22Rv1 (cell line): ENCODE measurements around the gene GPAM.

Experiments
- H3K27ac ChIP-seq: fragments of 450-650 bp; 2 replicates; pipeline ENCODE4 v1.5.1; 2017
- ZFX ChIP-seq: fragments of 450-650 bp; IDR thresholded peaks from 2 replicates; pipeline ENCODE4 v1.6.1; 2017; ENCODE audit warnings: antibody characterized with exemption, borderline replicate concordance
- TF ChIP-seq, protein P1 (sequence below): fragments of 450-650 bp; IDR thresholded peaks from 2 replicates; pipeline ENCODE4 v1.5.1; 2017; ENCODE audit warnings: mild to moderate bottlenecking

Gene GPAM

DNA sequence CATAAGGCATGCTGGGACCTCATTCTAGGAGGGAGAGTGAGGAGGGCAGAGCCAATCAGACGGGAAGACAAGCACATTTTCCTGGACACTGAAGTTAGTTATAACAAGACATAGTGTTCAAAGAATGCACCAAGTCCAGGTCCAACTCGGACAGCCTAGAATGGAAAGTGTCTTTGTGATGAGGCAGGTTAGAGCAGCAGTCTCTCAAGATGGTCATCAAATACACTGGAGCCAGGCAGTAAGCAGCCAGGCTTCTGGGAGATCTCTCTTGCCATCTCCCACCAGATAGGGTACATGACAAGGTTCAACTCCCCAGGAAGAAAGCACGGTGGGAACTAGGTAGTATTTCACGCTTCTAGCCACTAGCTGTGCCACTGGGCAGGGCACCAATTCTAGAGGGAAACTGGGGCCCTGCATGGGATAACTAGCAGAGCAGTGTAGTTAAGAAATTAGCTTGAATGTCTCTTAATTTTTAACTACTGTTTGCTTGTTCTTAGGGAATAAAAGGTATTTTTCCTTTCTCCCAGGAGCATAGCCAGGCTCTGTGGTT, 7.6 kb upstream of the GPAM start:
- no peak overlapping the region for H3K27ac ChIP-seq
- TF ChIP-seq, protein P1, sequence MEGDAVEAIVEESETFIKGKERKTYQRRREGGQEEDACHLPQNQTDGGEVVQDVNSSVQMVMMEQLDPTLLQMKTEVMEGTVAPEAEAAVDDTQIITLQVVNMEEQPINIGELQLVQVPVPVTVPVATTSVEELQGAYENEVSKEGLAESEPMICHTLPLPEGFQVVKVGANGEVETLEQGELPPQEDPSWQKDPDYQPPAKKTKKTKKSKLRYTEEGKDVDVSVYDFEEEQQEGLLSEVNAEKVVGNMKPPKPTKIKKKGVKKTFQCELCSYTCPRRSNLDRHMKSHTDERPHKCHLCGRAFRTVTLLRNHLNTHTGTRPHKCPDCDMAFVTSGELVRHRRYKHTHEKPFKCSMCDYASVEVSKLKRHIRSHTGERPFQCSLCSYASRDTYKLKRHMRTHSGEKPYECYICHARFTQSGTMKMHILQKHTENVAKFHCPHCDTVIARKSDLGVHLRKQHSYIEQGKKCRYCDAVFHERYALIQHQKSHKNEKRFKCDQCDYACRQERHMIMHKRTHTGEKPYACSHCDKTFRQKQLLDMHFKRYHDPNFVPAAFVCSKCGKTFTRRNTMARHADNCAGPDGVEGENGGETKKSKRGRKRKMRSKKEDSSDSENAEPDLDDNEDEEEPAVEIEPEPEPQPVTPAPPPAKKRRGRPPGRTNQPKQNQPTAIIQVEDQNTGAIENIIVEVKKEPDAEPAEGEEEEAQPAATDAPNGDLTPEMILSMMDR, result no peak
- TF ChIP-seq ZFX, result no peak

DNA sequence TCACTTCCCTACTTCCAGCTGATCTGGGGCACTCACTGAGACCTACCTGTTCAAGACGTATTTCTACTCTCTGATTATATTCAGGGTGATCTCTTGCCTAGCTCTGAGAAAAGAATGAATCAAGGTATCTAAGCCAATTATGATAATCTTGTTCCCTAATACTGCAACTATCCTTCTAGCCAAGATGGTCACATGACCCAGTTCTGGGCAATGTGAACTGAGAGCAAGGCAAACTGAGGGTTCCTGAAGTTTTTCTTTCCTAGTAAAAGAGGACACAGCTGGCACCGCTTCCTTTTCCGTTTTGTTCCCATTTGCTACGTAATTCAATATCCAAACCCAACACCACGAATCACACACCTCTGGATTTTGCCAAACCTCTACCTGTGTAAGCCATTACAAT, 5.9 kb upstream of the GPAM start:
- H3K27ac ChIP-seq, result no peak overlapping the region
- TF ChIP-seq, protein P1, result no peak
- TF ChIP-seq ZFX, result no peak

DNA sequence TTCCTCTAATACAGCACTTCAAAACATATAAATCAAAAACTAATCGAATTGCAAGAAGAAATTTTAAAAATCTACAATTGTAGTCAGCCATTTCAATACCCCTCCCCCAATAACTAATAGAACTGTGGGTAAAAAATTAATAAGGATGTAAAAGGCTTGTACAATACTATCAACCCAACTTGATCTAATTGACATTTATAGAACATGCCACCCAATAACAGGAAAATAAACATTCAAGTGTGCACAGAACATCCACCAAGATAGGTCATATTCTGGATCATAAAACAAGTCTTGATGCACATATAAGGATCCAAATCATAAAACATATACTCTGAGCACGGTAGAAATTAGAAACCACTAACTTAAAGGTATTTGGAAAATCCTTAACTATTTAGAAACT, 4.0 kb upstream of the GPAM start:
- TF ChIP-seq, protein P1, result no peak
- TF ChIP-seq ZFX, result no peak
- no peak overlapping the region for H3K27ac ChIP-seq

DNA sequence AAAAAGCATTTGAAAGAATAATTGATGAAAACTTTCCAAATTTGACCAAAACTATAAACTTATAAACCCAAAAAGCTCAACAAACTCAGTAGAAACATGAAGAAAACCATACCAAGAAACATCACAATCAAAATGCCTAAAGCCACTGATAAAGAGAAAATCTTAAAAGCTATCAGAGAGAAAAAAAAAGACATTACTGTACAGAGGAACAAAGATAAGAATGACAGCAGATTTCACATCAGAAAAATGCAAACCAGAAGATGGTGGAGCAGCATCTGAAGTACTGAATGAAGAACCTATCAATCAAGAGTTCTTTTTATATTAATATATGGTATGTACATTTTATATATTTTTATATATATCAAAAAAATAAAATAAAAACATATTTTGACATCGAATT, 2.4 kb upstream of the GPAM start:
- no peak for TF ChIP-seq ZFX
- TF ChIP-seq, protein P1, result no peak
- no peak overlapping the region for H3K27ac ChIP-seq

DNA sequence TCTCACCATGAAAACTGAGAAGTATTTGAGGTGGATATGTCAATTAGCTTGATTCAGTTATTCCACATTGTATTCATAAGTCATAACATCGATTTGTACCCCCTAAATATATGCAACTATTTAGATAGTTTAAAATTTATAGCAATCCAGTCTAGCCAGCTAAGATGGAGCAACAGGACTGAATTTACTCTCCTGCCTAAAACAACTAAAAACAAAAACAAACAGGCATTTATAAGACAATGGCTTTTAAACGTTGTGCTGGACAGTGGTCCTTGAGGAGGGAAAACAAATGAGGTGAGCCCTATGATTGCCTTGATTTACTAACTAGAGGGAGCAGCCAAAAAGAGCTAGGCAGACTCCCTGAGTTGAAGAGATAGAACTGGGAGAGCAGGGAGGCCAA, 814 bp upstream of the GPAM start:
- no peak for TF ChIP-seq ZFX
- TF ChIP-seq, protein P1, result no peak
- H3K27ac ChIP-seq, result no peak overlapping the region

DNA sequence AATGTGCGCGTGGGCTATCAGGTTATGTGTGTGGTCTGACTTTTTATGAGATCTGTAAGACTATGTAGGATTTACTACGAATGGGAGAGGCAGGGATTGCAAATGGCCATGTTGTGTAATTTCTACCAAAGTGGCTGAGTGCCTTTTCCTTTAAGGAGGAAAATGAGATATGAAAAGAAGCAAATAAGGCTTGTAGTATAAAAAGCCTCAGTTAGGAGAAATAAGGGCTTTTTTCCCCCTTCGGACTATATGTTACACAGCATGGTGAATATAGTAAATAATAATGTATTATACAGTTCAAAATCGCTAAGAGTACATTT, 447 bp upstream of the GPAM start:
- TF ChIP-seq, protein P1, result no peak
- TF ChIP-seq ZFX, result no peak
- H3K27ac ChIP-seq, result peak overlapping the region; percentile 55

DNA sequence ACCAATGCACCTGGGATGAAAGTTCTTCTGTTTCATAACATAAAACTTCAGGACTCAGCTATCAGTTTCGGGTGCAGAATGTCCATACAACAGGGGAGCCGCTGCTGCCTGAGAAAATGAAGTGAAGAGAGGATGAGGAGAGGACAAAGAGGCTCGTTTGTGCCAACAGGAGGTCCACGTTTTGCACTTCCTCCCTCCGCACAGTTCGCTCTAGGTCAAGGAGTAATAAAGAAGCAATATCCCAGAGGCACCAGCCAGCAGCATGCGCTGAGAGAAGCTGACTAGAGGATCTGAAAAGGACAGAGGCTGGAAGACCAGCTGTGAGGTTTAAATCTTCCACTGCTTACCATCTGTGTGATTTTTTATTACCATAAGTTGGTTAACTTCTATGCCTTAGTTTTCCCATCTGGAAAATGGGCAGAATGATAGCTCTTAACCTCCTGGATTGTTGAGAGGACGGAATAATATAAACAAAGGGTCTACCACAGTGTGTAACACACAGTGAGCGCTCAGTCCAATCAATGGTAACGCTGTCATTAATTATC, 709 bp downstream of the GPAM start:
- H3K27ac ChIP-seq, result peak overlapping the region; percentile 55
- no peak for TF ChIP-seq ZFX
- TF ChIP-seq, protein P1, result no peak
